ENCODE measurements around the gene ITIH5. TPM values are rescaled to one million over a fixed set of nuclear protein-coding genes. Genes with fewer than 3 reads are reported as not detected.

Gene ITIH5
- total and polyA plus RNA-seq, 2 of the 13 experiments (the other 11 are each of a cell fraction or from before 2014, with no cell fraction given), result 4.7 to 8.9 TPM

DNA sequence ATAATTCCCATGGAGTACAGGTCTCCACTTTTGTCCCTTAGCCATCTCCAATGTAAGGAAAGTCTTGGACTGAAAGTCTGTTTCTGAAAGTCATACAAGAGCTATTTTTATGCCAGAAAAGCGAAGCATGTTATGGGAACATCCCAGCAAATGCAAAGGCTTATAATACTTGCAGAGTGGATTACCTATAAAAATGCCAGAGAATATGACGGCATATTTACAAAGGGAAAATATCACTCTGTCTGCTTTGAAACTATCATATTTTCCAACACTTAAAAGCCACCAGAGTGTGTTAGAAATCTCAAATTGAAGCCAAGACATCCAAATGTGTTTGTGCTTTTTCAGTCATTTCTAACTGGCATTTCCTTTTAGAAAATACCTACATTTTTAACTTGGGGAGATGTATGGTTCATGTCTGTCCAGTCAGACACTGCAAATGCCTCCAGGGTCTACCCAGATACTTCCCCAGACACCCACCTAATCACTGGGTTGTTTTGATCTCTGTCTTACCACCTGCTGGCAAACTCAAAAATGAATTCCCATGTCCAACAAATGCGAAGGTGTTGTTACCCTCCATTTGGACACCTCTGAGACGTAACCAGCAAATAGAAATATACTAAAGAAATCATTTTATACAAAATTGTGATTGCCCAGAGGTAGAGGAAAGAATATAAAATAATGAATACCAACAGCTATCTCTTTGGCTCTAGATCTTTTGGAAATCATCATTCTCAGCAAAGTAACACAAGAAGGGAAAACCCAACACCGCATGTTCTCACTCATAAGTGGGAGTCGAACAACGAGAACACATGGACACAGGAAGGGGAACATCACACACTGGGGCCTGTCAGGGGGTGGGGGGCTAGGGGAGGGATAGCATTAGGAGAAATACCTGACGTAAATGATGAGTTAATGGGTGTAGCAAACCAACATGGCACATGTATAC, 37.6 kb upstream of the ITIH5 start (continued):
- TF ChIP-seq, protein P1, sequence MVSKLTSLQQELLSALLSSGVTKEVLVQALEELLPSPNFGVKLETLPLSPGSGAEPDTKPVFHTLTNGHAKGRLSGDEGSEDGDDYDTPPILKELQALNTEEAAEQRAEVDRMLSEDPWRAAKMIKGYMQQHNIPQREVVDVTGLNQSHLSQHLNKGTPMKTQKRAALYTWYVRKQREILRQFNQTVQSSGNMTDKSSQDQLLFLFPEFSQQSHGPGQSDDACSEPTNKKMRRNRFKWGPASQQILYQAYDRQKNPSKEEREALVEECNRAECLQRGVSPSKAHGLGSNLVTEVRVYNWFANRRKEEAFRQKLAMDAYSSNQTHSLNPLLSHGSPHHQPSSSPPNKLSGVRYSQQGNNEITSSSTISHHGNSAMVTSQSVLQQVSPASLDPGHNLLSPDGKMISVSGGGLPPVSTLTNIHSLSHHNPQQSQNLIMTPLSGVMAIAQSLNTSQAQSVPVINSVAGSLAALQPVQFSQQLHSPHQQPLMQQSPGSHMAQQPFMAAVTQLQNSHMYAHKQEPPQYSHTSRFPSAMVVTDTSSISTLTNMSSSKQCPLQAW (CRISPR knock-in tag; IDR thresholded peaks at IDR 0.05), result no peak
- TF ChIP-seq ZNF12 (CRISPR knock-in tag; IDR thresholded peaks at IDR 0.05) (no peak), ZNF562 (CRISPR knock-in tag; IDR thresholded peaks at IDR 0.05; ENCODE audit: borderline replicate concordance) (no peak), ZNF746 (CRISPR knock-in tag; IDR thresholded peaks at IDR 0.05) (no peak), ZNF558 (CRISPR knock-in tag; IDR thresholded peaks at IDR 0.05; ENCODE audit: borderline replicate concordance) (no peak), NFYB (CRISPR knock-in tag; IDR thresholded peaks at IDR 0.05) (no peak), RCOR2 (CRISPR knock-in tag; IDR thresholded peaks at IDR 0.05) (no peak), ZMYM2 (CRISPR knock-in tag; IDR thresholded peaks at IDR 0.05) (no peak), HNF4G (IDR thresholded peaks at IDR 0.05; ENCODE audit: borderline replicate concordance, low read depth, low read length) (no peak), HNF4G (CRISPR knock-in tag; IDR thresholded peaks at IDR 0.05; ENCODE audit: borderline replicate concordance, low read depth) (no peak), ZNF256 (CRISPR knock-in tag; conservative IDR thresholded peaks at IDR 0.05) (no peak), MXI1 (IDR thresholded peaks at IDR 0.05; ENCODE audit: borderline replicate concordance, low read depth, low read length) (no peak), ZNF619 (CRISPR knock-in tag; IDR thresholded peaks at IDR 0.05) (no peak), ELF3 (CRISPR knock-in tag; IDR thresholded peaks at IDR 0.05) (no peak), ZNF543 (CRISPR knock-in tag; IDR thresholded peaks at IDR 0.05) (0 out of 2 replicates have a peak, but pooled peaks have one; percentile 31), POLR2AphosphoS5 (IDR thresholded peaks at IDR 0.05; ENCODE audit: low read depth, low read length) (peak; percentile 28; the same call in 1 of the 2 replicates), SALL2 (CRISPR knock-in tag; IDR thresholded peaks at IDR 0.05) (no peak), ZNF549 (CRISPR knock-in tag; IDR thresholded peaks at IDR 0.05) (no peak), ARHGAP35 (CRISPR knock-in tag; IDR thresholded peaks at IDR 0.05; ENCODE audit: borderline replicate concordance) (no peak), KLF9 (CRISPR knock-in tag; IDR thresholded peaks at IDR 0.05; ENCODE audit: low read depth) (no peak)
- TF ChIP-seq, protein P2, sequence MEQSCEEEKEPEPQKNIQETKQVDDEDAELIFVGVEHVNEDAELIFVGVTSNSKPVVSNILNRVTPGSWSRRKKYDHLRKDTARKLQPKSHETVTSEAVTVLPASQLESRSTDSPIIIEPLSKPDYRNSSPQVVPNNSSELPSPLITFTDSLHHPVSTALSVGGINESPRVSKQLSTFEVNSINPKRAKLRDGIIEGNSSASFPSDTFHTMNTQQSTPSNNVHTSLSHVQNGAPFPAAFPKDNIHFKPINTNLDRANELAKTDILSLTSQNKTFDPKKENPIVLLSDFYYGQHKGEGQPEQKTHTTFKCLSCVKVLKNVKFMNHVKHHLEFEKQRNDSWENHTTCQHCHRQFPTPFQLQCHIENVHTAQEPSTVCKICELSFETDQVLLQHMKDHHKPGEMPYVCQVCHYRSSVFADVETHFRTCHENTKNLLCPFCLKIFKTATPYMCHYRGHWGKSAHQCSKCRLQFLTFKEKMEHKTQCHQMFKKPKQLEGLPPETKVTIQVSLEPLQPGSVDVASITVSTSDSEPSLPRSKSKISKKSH (CRISPR knock-in tag; IDR thresholded peaks at IDR 0.05; ENCODE audit: borderline replicate concordance), result no peak
- TF ChIP-seq, protein P3, sequence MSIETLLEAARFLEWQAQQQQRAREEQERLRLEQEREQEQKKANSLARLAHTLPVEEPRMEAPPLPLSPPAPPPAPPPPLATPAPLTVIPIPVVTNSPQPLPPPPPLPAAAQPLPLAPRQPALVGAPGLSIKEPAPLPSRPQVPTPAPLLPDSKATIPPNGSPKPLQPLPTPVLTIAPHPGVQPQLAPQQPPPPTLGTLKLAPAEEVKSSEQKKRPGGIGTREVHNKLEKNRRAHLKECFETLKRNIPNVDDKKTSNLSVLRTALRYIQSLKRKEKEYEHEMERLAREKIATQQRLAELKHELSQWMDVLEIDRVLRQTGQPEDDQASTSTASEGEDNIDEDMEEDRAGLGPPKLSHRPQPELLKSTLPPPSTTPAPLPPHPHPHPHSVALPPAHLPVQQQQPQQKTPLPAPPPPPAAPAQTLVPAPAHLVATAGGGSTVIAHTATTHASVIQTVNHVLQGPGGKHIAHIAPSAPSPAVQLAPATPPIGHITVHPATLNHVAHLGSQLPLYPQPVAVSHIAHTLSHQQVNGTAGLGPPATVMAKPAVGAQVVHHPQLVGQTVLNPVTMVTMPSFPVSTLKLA (IDR thresholded peaks at IDR 0.05), result no peak
